Karpas-422 (cell line): ENCODE measurements around the gene NLK. TPM values are rescaled to one million over a fixed set of nuclear protein-coding genes. Genes with fewer than 3 reads are reported as not detected.

Source experiments
- DNase-seq: peaks from one replicate; pipeline ENCODE4 v3.0.0-alpha.2; 2015
- H2AFZ ChIP-seq: fragments of 200-600 bp; sonication (generic); 2 replicates; pipeline ENCODE4 v1.6.1; 2014; ENCODE audit warnings: antibody characterized with exemption, low read length, mixed read lengths
- H3K27ac ChIP-seq: fragments of 200-600 bp; sonication (generic); 2 replicates; pipeline ENCODE4 v1.5.1; 2014; ENCODE audit warnings: mild to moderate bottlenecking, low read length, moderate library complexity
- H3K27me3 ChIP-seq: fragments of 200-600 bp; sonication (generic); 2 replicates; pipeline ENCODE4 v1.6.1; 2014; ENCODE audit warnings: low read length, mixed read lengths
- H3K36me3 ChIP-seq: fragments of 200-600 bp; sonication (generic); 2 replicates; pipeline ENCODE4 v1.6.1; 2014; ENCODE audit warnings: low read length, mixed read lengths; ENCODE audit not compliant: insufficient read depth
- H3K4me1 ChIP-seq: fragments of 200-600 bp; sonication (generic); 2 replicates; pipeline ENCODE4 v1.6.1; 2014; ENCODE audit warnings: mild to moderate bottlenecking, low read length, mixed read lengths
- H3K4me2 ChIP-seq: fragments of 200-600 bp; sonication (generic); 2 replicates; pipeline ENCODE4 v1.6.1; 2014; ENCODE audit warnings: low read length, low read depth, mild to moderate bottlenecking; ENCODE audit not compliant: poor library complexity, severe bottlenecking
- H3K4me3 ChIP-seq: fragments of 200-600 bp; sonication (generic); 2 replicates; pipeline ENCODE4 v1.5.1; 2014; ENCODE audit warnings: mild to moderate bottlenecking, antibody characterized with exemption, low read length, mixed read lengths
- H3K79me2 ChIP-seq: fragments of 200-600 bp; sonication (generic); 2 replicates; pipeline ENCODE4 v1.6.1; 2014; ENCODE audit warnings: mild to moderate bottlenecking, low read length, mixed read lengths
- H3K9ac ChIP-seq: fragments of 200-600 bp; sonication (generic); 2 replicates; pipeline ENCODE4 v1.6.0; 2014; ENCODE audit warnings: low read length
- H3K9me2 ChIP-seq: fragments of 200-600 bp; sonication (generic), shearing (Covaris generic); replicated peaks from 2 replicates; pipeline ENCODE4 v1.6.0; 2014; ENCODE audit warnings: mild to moderate bottlenecking, low read length, moderate library complexity; ENCODE audit not compliant: insufficient read depth
- H3K9me3 ChIP-seq: fragments of 300-700, 200-600 bp; sonication (generic); 2 replicates; pipeline ENCODE4 v1.6.1; 2014; ENCODE audit warnings: low read length, mixed read lengths
- H4K20me1 ChIP-seq: fragments of 200-600 bp; sonication (generic); 2 replicates; pipeline ENCODE4 v1.6.1; 2014; ENCODE audit warnings: mild to moderate bottlenecking, antibody characterized with exemption, low read length, low read depth; ENCODE audit not compliant: insufficient read depth
- total RNA-seq: library from RNA; depleted of rRNA; stranded (reverse); fragments of >200 nt; shearing (Covaris generic); gene quantifications from 2 replicates; pipeline ENCODE4 v1.2.3, GENCODE V29; 2014; ENCODE audit warnings: low replicate concordance

NLK gene
- total RNA-seq, 1 experiment from 2014 or later, result 60.0 TPM

DNA sequence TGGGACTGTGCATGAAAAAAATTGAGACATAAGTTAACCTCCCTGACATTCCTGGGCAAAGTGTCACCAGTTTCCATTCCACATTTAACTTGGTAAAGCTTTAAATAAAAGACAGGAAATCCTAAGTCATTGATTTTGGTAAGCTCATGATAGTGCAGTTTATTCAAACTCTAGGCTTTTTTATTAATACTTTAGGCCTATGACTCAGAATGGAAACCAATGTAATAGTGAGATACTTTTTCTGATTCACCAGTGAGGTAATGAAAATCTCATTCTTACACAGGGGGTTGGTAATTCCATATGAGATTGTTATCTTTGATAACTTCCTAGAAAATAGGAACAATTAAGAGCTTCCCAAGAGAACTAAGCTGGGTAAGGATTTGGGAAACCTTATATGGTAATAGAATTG lies 91.1 kb downstream of the NLK start:
- DNase-seq, result no peak
- Histone ChIP-seq H3K9me3 (no peaks in the 10 kb centered on the region), H3K4me2 (no peak overlapping the region), H3K9me2 (no peaks in the 10 kb centered on the region), H3K4me3 (no peak overlapping the region), H3K4me1 (no peaks in the 10 kb centered on the region), H3K9ac (no peak overlapping the region), H3K27ac (no peak overlapping the region), H4K20me1 (no peaks in the 10 kb centered on the region), H2AFZ (no peak overlapping the region), H3K36me3 (peaks cover 15% of the 10 kb centered on the region; the same call in 1 of the 2 replicates), H3K27me3 (no peaks in the 10 kb centered on the region), H3K79me2 (peaks cover 4% of the 10 kb centered on the region; the same call in 1 of the 2 replicates)

DNA sequence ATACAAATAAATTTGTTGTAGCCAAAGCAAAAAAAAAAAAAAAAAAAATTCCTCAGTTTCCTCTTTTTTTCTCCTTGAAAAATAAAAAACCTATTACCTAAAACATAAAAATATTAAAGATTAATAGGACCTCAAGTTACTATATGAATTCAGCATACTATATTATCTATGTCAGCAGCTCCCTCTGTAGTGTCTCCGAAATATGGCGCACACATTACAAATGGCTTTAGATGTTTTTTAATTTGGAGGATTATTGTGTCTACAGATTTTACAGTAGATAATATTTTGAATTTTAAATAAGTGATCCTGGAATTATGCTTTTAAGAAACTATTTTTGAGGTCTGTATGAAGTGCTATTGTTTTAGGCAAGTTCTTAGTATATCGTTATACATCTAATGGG lies 94.4 kb downstream of the NLK start:
- H3K27ac ChIP-seq, result no peak overlapping the region
- DNase-seq, result peak; percentile 31

DNA sequence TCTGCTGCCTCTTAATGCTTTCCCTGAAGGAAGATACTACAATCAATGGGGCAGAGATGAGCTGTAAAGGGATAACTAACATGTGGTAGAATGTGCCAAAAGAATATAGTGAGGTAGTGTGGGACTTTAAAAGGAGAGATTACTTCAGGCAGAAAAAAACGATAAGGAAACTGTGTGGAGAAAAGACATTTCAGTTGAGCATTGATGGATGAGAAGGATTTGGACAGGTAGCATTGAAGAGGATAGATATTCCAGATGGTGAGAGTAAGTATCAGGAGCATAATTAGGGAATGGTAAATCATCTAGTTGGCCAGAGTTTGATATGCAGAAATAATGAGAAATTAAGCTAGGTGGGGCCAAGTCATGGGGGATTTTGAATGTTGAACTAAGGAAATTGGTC lies 97.3 kb downstream of the NLK start:
- no peak for DNase-seq
- H3K9me2 ChIP-seq, result no peaks in the 10 kb centered on the region

More for the DNA sequence above, 94.4 kb downstream of the NLK start:
- Histone ChIP-seq H3K4me3 (no peak overlapping the region), H3K9ac (no peak overlapping the region), H3K9me3 (no peaks in the 10 kb centered on the region), H3K4me2 (no peak overlapping the region), H3K27me3 (no peaks in the 10 kb centered on the region), H2AFZ (no peak overlapping the region), H3K36me3 (peaks cover 15% of the 10 kb centered on the region; the same call in 1 of the 2 replicates), H3K9me2 (no peaks in the 10 kb centered on the region), H3K79me2 (peaks cover 2% of the 10 kb centered on the region; the same call in 1 of the 2 replicates), H4K20me1 (no peaks in the 10 kb centered on the region), H3K4me1 (no peaks in the 10 kb centered on the region)

DNA sequence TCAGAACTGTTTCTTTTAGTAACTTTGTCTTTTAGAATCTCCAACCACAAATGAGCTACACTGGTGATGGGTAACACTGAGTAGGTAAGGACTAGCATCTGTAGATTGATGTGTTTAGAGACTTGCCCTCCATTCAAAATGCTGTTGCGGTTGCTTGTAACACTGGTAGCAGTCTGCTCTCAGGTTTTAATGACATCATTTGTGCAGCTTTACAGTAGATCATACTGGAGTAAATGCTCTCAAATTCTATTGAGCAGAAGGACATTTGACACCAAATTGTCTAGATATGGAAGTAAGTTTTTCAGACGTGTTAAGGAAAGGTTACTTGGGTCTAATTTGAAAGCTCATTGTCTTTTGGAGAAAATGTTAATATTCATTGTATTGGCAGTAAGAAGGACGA lies 98.8 kb downstream of the NLK start:
- Histone ChIP-seq H3K27me3 (no peaks in the 10 kb centered on the region), H3K36me3 (peaks cover under 1% of the 10 kb centered on the region; the same call in 1 of the 2 replicates), H3K79me2 (no peaks in the 10 kb centered on the region), H3K9ac (no peak overlapping the region), H3K9me2 (no peaks in the 10 kb centered on the region), H3K9me3 (no peaks in the 10 kb centered on the region), H4K20me1 (no peaks in the 10 kb centered on the region), H3K4me2 (no peak overlapping the region), H2AFZ (no peak overlapping the region), H3K4me1 (no peaks in the 10 kb centered on the region), H3K27ac (no peak overlapping the region), H3K4me3 (no peak overlapping the region)
- DNase-seq, result no peak

More for the DNA sequence above, 97.3 kb downstream of the NLK start:
- Histone ChIP-seq H3K4me1 (no peaks in the 10 kb centered on the region), H2AFZ (no peak overlapping the region), H3K4me3 (no peak overlapping the region), H3K27me3 (no peaks in the 10 kb centered on the region), H4K20me1 (no peaks in the 10 kb centered on the region), H3K27ac (no peak overlapping the region), H3K9ac (no peak overlapping the region), H3K9me3 (no peaks in the 10 kb centered on the region), H3K4me2 (no peak overlapping the region), H3K36me3 (peaks cover 8% of the 10 kb centered on the region; the same call in 1 of the 2 replicates), H3K79me2 (no peaks in the 10 kb centered on the region)

DNA sequence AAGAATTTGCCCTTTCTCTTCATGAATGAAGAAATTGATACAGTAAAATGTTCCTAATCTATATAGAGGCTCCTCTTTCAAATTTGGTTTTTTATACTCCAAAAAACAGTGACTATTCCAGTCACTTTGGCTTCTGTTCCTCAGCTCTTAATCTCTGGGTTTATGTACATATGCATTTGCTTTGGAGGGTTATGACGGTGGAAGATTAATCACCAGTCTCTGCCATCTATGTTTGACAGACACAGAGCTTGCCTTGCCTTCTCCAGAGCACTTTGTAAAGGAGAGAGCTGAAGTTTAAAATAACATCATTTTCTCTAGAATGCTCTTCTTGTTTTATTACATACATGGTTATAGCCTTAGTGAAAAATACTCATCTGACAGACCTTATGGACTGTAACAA lies 99.3 kb downstream of the NLK start:
- Histone ChIP-seq H4K20me1 (no peaks in the 10 kb centered on the region), H3K9me2 (no peaks in the 10 kb centered on the region), H3K27me3 (no peaks in the 10 kb centered on the region), H3K79me2 (no peaks in the 10 kb centered on the region), H3K4me3 (no peak overlapping the region), H3K4me1 (peaks cover 3% of the 10 kb centered on the region), H3K4me2 (no peak overlapping the region), H3K27ac (no peak overlapping the region), H3K9me3 (no peaks in the 10 kb centered on the region), H3K36me3 (no peaks in the 10 kb centered on the region), H2AFZ (no peak overlapping the region), H3K9ac (no peak overlapping the region)
- DNase-seq, result no peak

DNA sequence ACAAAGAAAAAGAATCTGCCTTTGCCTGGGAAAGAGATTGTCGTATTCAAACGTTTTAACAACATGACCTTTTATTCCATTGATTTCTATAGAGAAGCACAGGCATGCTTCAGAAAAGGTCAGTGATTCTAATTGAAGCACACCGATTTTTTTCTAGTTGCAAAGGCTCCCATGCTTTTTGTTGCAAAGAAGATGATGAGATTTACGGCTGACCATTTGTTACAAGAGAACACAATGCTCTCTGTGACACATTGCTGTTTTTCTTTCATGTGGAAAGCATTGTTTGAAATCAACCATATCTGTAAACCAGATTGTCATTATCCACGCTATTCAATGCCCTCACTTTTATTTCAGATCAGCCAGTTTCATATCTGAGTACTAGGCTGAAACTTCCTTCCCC lies 99.8 kb downstream of the NLK start:
- Histone ChIP-seq H3K27ac (no peak overlapping the region), H3K9ac (no peak overlapping the region), H3K4me2 (no peak overlapping the region), H3K79me2 (no peaks in the 10 kb centered on the region), H2AFZ (no peak overlapping the region), H3K4me3 (no peak overlapping the region), H3K36me3 (no peaks in the 10 kb centered on the region), H3K4me1 (peaks cover 8% of the 10 kb centered on the region), H3K9me2 (no peaks in the 10 kb centered on the region), H3K9me3 (no peaks in the 10 kb centered on the region), H3K27me3 (no peaks in the 10 kb centered on the region), H4K20me1 (no peaks in the 10 kb centered on the region)
- DNase-seq, result no peak

DNA sequence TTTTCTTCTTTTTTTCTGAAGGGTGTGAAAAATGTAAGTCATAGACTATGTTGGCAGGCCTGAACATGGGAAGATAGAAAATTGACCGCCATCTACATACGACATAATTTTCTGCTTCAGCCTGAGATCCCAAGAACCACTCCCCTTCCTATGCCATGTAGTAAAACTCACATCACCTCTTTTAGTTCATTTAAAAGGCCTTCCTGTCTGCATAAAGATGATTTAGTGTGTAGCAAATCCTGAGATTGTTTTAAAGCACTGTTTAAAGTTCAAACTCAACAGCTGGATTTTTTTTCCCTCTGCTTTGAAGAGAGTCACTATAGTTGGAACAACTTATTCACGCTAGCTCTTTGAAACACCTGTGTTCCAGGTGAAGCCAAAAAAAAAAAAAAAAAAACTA lies 101.5 kb downstream of the NLK start:
- H3K4me2 ChIP-seq, result no peak overlapping the region
- H3K79me2 ChIP-seq, result no peaks in the 10 kb centered on the region
- no peak overlapping the region for H3K4me3 ChIP-seq
- no peak overlapping the region for H2AFZ ChIP-seq
- H3K27me3 ChIP-seq, result no peaks in the 10 kb centered on the region
- H3K9me2 ChIP-seq, result no peaks in the 10 kb centered on the region
- H3K36me3 ChIP-seq, result no peaks in the 10 kb centered on the region
- peaks cover 23% of the 10 kb centered on the region for H3K4me1 ChIP-seq
- no peaks in the 10 kb centered on the region for H3K9me3 ChIP-seq
- H3K9ac ChIP-seq, result no peak overlapping the region
- DNase-seq, result peak; percentile 39
- no peak overlapping the region for H3K27ac ChIP-seq
- no peaks in the 10 kb centered on the region for H4K20me1 ChIP-seq

DNA sequence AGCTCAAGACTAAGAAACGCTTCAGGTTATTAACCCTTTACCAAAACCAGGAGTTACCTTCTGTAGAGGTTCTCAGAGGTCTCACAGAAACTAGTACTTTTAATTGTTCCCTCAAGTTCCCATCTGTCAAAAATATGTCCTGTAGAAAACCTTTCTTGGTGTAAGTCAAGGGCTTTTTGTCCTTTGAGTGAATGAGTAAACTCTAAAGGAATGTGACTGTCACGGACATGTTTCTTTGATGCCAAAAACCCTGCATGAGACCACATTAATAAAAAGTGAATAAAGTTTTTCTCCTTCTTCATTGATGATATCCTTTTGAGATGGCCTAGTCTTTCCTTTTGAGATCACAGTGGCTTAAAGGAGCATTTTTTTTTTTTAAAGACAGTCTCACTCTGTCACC lies 102.9 kb downstream of the NLK start:
- H3K4me2 ChIP-seq, result no peak overlapping the region
- no peaks in the 10 kb centered on the region for H3K9me2 ChIP-seq
- no peak overlapping the region for H2AFZ ChIP-seq
- H3K27me3 ChIP-seq, result no peaks in the 10 kb centered on the region
- no peaks in the 10 kb centered on the region for H3K36me3 ChIP-seq
- H3K27ac ChIP-seq, result no peak overlapping the region
- H3K4me3 ChIP-seq, result no peak overlapping the region
- peak; percentile 35 for DNase-seq
- H3K79me2 ChIP-seq, result no peaks in the 10 kb centered on the region
- peaks cover 32% of the 10 kb centered on the region for H3K4me1 ChIP-seq
- no peak overlapping the region for H3K9ac ChIP-seq
- H3K9me3 ChIP-seq, result no peaks in the 10 kb centered on the region
- H4K20me1 ChIP-seq, result no peaks in the 10 kb centered on the region

DNA sequence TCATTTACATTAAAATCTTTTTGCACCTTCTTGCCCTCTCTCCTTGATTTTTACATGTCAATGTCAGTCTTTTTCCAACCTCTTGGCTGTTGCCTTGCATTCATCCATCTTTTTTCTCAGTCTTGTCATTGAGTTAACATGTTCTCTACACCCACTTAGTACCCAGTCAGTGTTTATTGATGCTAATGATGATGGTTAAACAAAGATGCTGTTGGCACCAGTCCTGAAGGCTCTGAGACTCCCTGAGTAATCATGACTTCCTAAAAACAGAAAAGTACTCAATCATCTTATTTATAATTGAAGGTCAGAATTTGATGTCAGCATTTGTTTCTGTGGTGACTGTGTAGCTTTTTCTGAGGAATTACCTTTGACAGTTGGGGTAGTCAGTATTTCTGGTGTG lies 104.5 kb downstream of the NLK start:
- no peak overlapping the region for H3K9ac ChIP-seq
- H2AFZ ChIP-seq, result no peak overlapping the region
- H3K79me2 ChIP-seq, result no peaks in the 10 kb centered on the region
- no peak for DNase-seq
- H3K4me1 ChIP-seq, result peaks cover 40% of the 10 kb centered on the region
- no peak overlapping the region for H3K4me2 ChIP-seq
- H3K9me2 ChIP-seq, result no peaks in the 10 kb centered on the region
- H3K27me3 ChIP-seq, result no peaks in the 10 kb centered on the region
- no peak overlapping the region for H3K4me3 ChIP-seq
- H3K36me3 ChIP-seq, result no peaks in the 10 kb centered on the region
- no peaks in the 10 kb centered on the region for H3K9me3 ChIP-seq
- H3K27ac ChIP-seq, result no peak overlapping the region
- no peaks in the 10 kb centered on the region for H4K20me1 ChIP-seq
